Endothelial cell of umbilical vein (primary cell): ENCODE results near the gene LRCH1. TPM values are rescaled to one million over a fixed set of nuclear protein-coding genes. Genes with fewer than 3 reads are reported as not detected.

ENCODE experiments used
- BruUV-seq: library from RNA; stranded (reverse); fragments of 400-500 nt; replicated peaks from 2 replicates; lab custom pipeline; 2021; lab: Mats Ljungman, UMichigan
- CTCF ChIA-PET: fragments of 300-600, 350-600 bp; sonication (Branson Sonifier 250); formaldehyde crosslinking; loops from one replicate; lab custom pipeline; 2021; ENCODE audit warnings: antibody characterized with exemption, inconsistent platforms; lab: Charles Lee
- POLR2A ChIA-PET: fragments of 300-600, 350-600 bp; sonication (Branson Sonifier 250); formaldehyde crosslinking; loops from one replicate; lab custom pipeline; 2021; ENCODE audit warnings: antibody characterized with exemption, inconsistent platforms; lab: Charles Lee
- DNase-seq: peaks from one replicate; pipeline ENCODE4 v3.0.0-alpha.2; 2011; ENCODE audit warnings: low read depth, low spot score
- FAIRE-seq: peaks from 2 replicates; lab custom pipeline; 2011; peaks lifted over from hg19 to GRCh38; lab: Jason Lieb, UNC
- H2AFZ ChIP-seq: 2 replicates; pipeline ENCODE4 v1.6.0; 2012; ENCODE audit warnings: low read depth, low read length, control low read depth, inconsistent platforms
- H3K27ac ChIP-seq: 2 replicates; pipeline ENCODE4 v1.5.1; 2011; ENCODE audit warnings: low read depth, mild to moderate bottlenecking, control low read depth, low read length, moderate library complexity; ENCODE audit not compliant: insufficient read depth
- H3K27me3 ChIP-seq, 2 experiments: 2 replicates each; pipeline versions ENCODE4 v1.6.0 to v1.6.1; 2011; ENCODE audit warnings: low read length in 2 of 2, mixed read lengths in 1 of 2; ENCODE audit not compliant: control insufficient read depth in 2 of 2, insufficient read depth in 2 of 2
- H3K36me3 ChIP-seq, 2 experiments: 2 replicates in 1 of 2; 3 replicates in 1 of 2; pipeline ENCODE4 v1.5.1; 2011; ENCODE audit warnings: low read length in 2 of 2, mild to moderate bottlenecking in 1 of 2, moderate library complexity in 1 of 2; ENCODE audit not compliant: control insufficient read depth in 2 of 2, insufficient read depth in 2 of 2; ENCODE audit errors: extremely low read depth in 1 of 2
- H3K4me1 ChIP-seq: 3 replicates; pipeline ENCODE4 v1.5.1; 2011; ENCODE audit warnings: mild to moderate bottlenecking, low read length; ENCODE audit not compliant: control insufficient read depth, insufficient read depth; ENCODE audit errors: extremely low read depth
- H3K4me2 ChIP-seq: 2 replicates; pipeline ENCODE4 v1.6.1; 2011; ENCODE audit warnings: low read length, control low read depth, mixed read lengths; ENCODE audit not compliant: insufficient read depth
- H3K4me3 ChIP-seq, 3 experiments: fragments of 200-600 bp in 1 of 3; sonication (generic), shearing (Covaris generic) in 1 of 3; replicated peaks in 1 of 3; 2 replicates each; pipeline ENCODE4 v1.5.1; 2011 to 2016; ENCODE audit warnings: control low read depth in 3 of 3, low read length in 3 of 3, mild to moderate bottlenecking in 2 of 3, inconsistent platforms in 1 of 3, low read depth in 1 of 3, moderate library complexity in 1 of 3; ENCODE audit not compliant: insufficient read depth in 1 of 3
- H3K79me2 ChIP-seq: 2 replicates; pipeline ENCODE4 v1.6.0; 2012; ENCODE audit warnings: low read length, inconsistent platforms; ENCODE audit not compliant: control insufficient read depth, insufficient read depth
- H3K9ac ChIP-seq: replicated peaks from 2 replicates; pipeline ENCODE3; 2011; ENCODE audit warnings: low read length, control low read depth; ENCODE audit not compliant: insufficient read depth; ENCODE audit errors: extremely low read depth
- H3K9me1 ChIP-seq: replicated peaks from 3 replicates; pipeline ENCODE4 v1.6.0; 2011; ENCODE audit warnings: mild to moderate bottlenecking, low read length; ENCODE audit not compliant: control insufficient read depth, insufficient read depth; ENCODE audit errors: extremely low read depth
- H3K9me3 ChIP-seq: replicated peaks from 2 replicates; pipeline ENCODE4 v1.5.1; 2012; ENCODE audit warnings: low read length, inconsistent platforms; ENCODE audit not compliant: control insufficient read depth, insufficient read depth
- H4K20me1 ChIP-seq: replicated peaks from 2 replicates; pipeline ENCODE3; 2011; ENCODE audit warnings: mild to moderate bottlenecking, low read length; ENCODE audit not compliant: control insufficient read depth, insufficient read depth; ENCODE audit errors: extremely low read depth
- EZH2 ChIP-seq: IDR thresholded peaks from 2 replicates; pipeline ENCODE4 v1.6.1; 2012; ENCODE audit warnings: borderline replicate concordance, low read depth, mild to moderate bottlenecking, moderate library complexity, low read length, inconsistent platforms; ENCODE audit not compliant: severe bottlenecking
- FOS ChIP-seq: IDR thresholded peaks from 2 replicates; pipeline ENCODE4 v1.6.1; 2011; ENCODE audit warnings: mild to moderate bottlenecking, low read length, moderate library complexity, borderline replicate concordance; ENCODE audit not compliant: insufficient read depth
- GATA2 ChIP-seq: IDR thresholded peaks from 2 replicates; pipeline ENCODE4 v1.7.0; 2011; ENCODE audit warnings: low read depth, mild to moderate bottlenecking, moderate library complexity, mixed read lengths, low read length; ENCODE audit not compliant: insufficient read length, insufficient read depth
- JUN ChIP-seq: IDR thresholded peaks from 2 replicates; pipeline ENCODE4 v1.6.1; 2011; ENCODE audit warnings: borderline replicate concordance, low read depth; ENCODE audit not compliant: insufficient read length, insufficient read depth
- MYC ChIP-seq: IDR thresholded peaks from one replicate; pipeline ENCODE4 v1.6.1; 2011; ENCODE audit warnings: mild to moderate bottlenecking, low read depth, low read length
- POLR2A ChIP-seq: IDR thresholded peaks from 2 replicates; pipeline ENCODE4 v1.6.1; 2012; ENCODE audit warnings: low read depth, mild to moderate bottlenecking, control low read depth, low read length
- POLR2AphosphoS5 ChIP-seq: IDR thresholded peaks from 2 replicates; pipeline ENCODE4 v1.6.1; 2012; ENCODE audit warnings: low read depth, mild to moderate bottlenecking, control low read depth, low read length, moderate library complexity; ENCODE audit not compliant: insufficient read depth
- dilution Hi-C: fragments of 300-500 bp; cut with MboI; formaldehyde crosslinking; loops from one replicate; pipeline ENCODE4 v1.15.0; 2019; ENCODE audit warnings: low sequenced_read_pairs; ENCODE audit not compliant: extremely low pct_ligation_motif_present
- intact Hi-C: fragments of 100-400 bp; cut with micrococcal nuclease; formaldehyde crosslinking; loops from one replicate; pipeline ENCODE4 v1.10.0; 2022
- polyA plus RNA-seq, 4 experiments: library from polyadenylated mRNA; depleted of rRNA in 3 of 4; stranded (reverse) in 3 of 4; unstranded in 1 of 4; fragments of >200 nt; gene quantifications; 2 replicates each; pipeline versions ENCODE4 v1.2.1 to v1.2.3, GENCODE V29; 2011 to 2012; ENCODE audit warnings: missing spikeins in 1 of 4
- total RNA-seq: library from RNA; stranded (reverse); gene quantifications from 2 replicates; pipeline ENCODE4 v1.2.3, GENCODE V29; 2021
- TF ChIP-seq, protein P1 (sequence below): IDR thresholded peaks from 2 replicates; pipeline ENCODE4 v1.6.1; 2011; ENCODE audit not compliant: insufficient read depth, insufficient read length
- TF ChIP-seq, protein P2 (sequence below), 2 donors: IDR thresholded peaks; 1 replicate in 1 of 2; 2 replicates in 1 of 2; pipeline ENCODE4 v1.5.1; 2011; ENCODE audit warnings: low read length in 2 of 2, mild to moderate bottlenecking in 2 of 2, moderate library complexity in 2 of 2, control low read depth in 1 of 2, inconsistent platforms in 1 of 2, low read depth in 1 of 2; ENCODE audit not compliant: insufficient read depth in 1 of 2; ENCODE audit errors: extremely low read depth in 1 of 2

The LRCH1 gene
- total and polyA plus RNA-seq, 2 donors (not counting 3 experiments of a cell fraction or from before 2014, with no cell fraction given), result 5.4 to 16.5 TPM

DNA sequence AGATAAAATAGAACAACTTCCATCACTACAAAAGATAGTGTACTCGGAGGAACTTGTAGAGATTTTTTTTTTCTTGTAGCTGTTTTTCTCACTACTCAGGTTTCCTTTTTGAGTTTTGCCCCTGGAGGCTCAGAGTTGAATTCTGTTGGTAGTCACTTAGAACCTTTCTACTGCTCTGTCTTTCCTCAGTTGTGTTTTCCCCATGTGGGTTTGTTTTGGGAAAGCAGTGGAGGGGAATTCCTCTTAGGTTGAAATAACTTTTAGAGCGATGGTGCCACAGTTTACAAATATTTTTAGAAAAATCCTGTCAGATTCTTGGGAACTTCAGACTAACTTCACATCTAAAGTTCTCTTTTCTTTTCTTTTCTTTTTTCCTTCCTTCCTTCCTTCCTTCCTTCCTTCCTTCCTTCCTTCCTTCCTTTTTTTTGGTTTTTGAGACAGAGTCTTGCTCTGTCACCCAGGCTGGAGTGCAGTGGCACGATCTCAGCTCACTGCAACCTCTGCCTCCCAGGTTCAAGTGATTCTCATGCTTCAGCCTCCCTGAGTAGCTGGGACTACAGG is 65.8 kb downstream of the LRCH1 start:
- POLR2A ChIA-PET, result no interaction called here
- H3K9ac ChIP-seq, result no peak overlapping the region
- peaks cover 4% of the 10 kb centered on the region for H4K20me1 ChIP-seq
- intact Hi-C loops (no loop called here), dilution Hi-C loops (no loop called here)
- BruUV-seq, result no TSS peak
- H3K9me1 ChIP-seq, result peaks cover 3% of the 10 kb centered on the region
- no peaks in the 10 kb centered on the region for H3K36me3 ChIP-seq
- no peak overlapping the region for H3K4me3 ChIP-seq
- H3K4me1 ChIP-seq, result peaks cover 16% of the 10 kb centered on the region
- CTCF ChIA-PET, result no interaction called here
- no peak overlapping the region for H3K27ac ChIP-seq
- no peaks in the 10 kb centered on the region for H3K27me3 ChIP-seq
- DNase-seq, result no peak
- peaks cover 41% of the 10 kb centered on the region for H3K79me2 ChIP-seq
- no peak for TF ChIP-seq EZH2
- TF ChIP-seq FOS, result no peak
- TF ChIP-seq MYC, result no peak
- no peak for TF ChIP-seq GATA2
- TF ChIP-seq, protein P1, sequence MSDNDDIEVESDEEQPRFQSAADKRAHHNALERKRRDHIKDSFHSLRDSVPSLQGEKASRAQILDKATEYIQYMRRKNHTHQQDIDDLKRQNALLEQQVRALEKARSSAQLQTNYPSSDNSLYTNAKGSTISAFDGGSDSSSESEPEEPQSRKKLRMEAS, result no peak
- no peak for TF ChIP-seq POLR2AphosphoS5
- no peak for TF ChIP-seq JUN
- H3K4me2 ChIP-seq, result no peak overlapping the region
- H2AFZ ChIP-seq, result no peak overlapping the region
- no peak for FAIRE-seq
- H3K9me3 ChIP-seq, result no peaks in the 10 kb centered on the region

DNA sequence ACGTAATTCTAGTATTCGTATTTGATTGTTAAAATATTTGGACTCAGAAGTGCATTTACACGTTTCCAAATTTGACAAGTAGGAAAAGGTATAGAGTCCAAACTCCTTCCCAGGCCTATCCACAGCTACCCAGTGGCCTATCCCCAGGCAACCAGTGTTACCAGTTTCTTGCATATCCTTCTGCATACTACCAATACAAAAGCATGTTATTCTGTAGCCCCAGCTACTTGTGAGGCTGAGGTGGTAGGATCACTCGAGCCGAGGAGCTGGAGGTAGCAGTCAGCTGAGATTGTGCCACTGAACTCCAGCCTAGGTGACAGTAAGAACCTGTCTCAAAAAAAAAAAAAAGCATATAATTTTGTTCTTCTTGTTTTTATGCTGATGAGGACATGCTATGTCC is 67.1 kb downstream of the LRCH1 start:
- H4K20me1 ChIP-seq, result peaks cover 4% of the 10 kb centered on the region
- no peak overlapping the region for H3K27ac ChIP-seq
- peaks cover 46% of the 10 kb centered on the region for H3K79me2 ChIP-seq
- H2AFZ ChIP-seq, result no peak overlapping the region
- no peaks in the 10 kb centered on the region for H3K36me3 ChIP-seq
- ChIA-PET POLR2A (no interaction called here), CTCF (interaction anchor here (2.2 kb wide), 1 partner anchor 9 kb away, joined by 6 read pairs; no protein-coding TSS in a partner anchor)
- H3K4me3 ChIP-seq, result no peak overlapping the region
- H3K9me1 ChIP-seq, result peaks cover 3% of the 10 kb centered on the region
- TF ChIP-seq POLR2A, result no peak
- TF ChIP-seq, protein P1, result no peak
- TF ChIP-seq, protein P2, sequence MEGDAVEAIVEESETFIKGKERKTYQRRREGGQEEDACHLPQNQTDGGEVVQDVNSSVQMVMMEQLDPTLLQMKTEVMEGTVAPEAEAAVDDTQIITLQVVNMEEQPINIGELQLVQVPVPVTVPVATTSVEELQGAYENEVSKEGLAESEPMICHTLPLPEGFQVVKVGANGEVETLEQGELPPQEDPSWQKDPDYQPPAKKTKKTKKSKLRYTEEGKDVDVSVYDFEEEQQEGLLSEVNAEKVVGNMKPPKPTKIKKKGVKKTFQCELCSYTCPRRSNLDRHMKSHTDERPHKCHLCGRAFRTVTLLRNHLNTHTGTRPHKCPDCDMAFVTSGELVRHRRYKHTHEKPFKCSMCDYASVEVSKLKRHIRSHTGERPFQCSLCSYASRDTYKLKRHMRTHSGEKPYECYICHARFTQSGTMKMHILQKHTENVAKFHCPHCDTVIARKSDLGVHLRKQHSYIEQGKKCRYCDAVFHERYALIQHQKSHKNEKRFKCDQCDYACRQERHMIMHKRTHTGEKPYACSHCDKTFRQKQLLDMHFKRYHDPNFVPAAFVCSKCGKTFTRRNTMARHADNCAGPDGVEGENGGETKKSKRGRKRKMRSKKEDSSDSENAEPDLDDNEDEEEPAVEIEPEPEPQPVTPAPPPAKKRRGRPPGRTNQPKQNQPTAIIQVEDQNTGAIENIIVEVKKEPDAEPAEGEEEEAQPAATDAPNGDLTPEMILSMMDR (IDR thresholded peaks at IDR 0.05; ENCODE audit: extremely low read depth in 1 of 2, insufficient read depth in 1 of 2, low read depth in 1 of 2, low read length in 2 of 2), result no peak
- no peak for TF ChIP-seq GATA2
- no TSS peak for BruUV-seq
- DNase-seq, result no peak
- H3K9ac ChIP-seq, result no peak overlapping the region
- H3K4me1 ChIP-seq, result peaks cover 16% of the 10 kb centered on the region
- dilution Hi-C loops (no loop called here), intact Hi-C loops (no loop called here)
- H3K27me3 ChIP-seq, result no peaks in the 10 kb centered on the region
- no peak overlapping the region for H3K4me2 ChIP-seq
- FAIRE-seq, result no peak
- no peaks in the 10 kb centered on the region for H3K9me3 ChIP-seq
